22Rv1 (cell line): ENCODE data around the gene MIB2.

Experiments used
- ZFX ChIP-seq: fragments of 450-650 bp; IDR thresholded peaks from 2 replicates; pipeline ENCODE4 v1.6.1; 2017; ENCODE audit warnings: antibody characterized with exemption, borderline replicate concordance
- TF ChIP-seq, protein P1 (sequence below): fragments of 450-650 bp; IDR thresholded peaks from 2 replicates; pipeline ENCODE4 v1.5.1; 2017; ENCODE audit warnings: mild to moderate bottlenecking

GRCh38 chr1:1622010-1622787 lies 6.9 kb downstream of the MIB2 start:
- TF ChIP-seq, protein P1, sequence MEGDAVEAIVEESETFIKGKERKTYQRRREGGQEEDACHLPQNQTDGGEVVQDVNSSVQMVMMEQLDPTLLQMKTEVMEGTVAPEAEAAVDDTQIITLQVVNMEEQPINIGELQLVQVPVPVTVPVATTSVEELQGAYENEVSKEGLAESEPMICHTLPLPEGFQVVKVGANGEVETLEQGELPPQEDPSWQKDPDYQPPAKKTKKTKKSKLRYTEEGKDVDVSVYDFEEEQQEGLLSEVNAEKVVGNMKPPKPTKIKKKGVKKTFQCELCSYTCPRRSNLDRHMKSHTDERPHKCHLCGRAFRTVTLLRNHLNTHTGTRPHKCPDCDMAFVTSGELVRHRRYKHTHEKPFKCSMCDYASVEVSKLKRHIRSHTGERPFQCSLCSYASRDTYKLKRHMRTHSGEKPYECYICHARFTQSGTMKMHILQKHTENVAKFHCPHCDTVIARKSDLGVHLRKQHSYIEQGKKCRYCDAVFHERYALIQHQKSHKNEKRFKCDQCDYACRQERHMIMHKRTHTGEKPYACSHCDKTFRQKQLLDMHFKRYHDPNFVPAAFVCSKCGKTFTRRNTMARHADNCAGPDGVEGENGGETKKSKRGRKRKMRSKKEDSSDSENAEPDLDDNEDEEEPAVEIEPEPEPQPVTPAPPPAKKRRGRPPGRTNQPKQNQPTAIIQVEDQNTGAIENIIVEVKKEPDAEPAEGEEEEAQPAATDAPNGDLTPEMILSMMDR = no peak
- no peak for TF ChIP-seq ZFX
